T-helper 2 cell treated with Interferon-gamma antibody and Interleukin-4, amounts not matched to agents 5 μg/mL and 100 μg/mL, for 36 hours (primary cell): ENCODE results near the gene CDK3.

Experiments
- DNase-seq: peaks from one replicate; pipeline ENCODE4 v3.0.0; 2021; ENCODE audit warnings: low spot score
- H3K27ac Mint-ChIP-seq: one replicate; pipeline ENCODE4 v1.8.0; 2021; ENCODE audit warnings: mild to moderate bottlenecking, mixed read lengths
- H3K27me3 Mint-ChIP-seq: one replicate; pipeline ENCODE4 v1.8.0; 2021; ENCODE audit warnings: low read depth, mixed read lengths
- H3K36me3 Mint-ChIP-seq: one replicate; pipeline ENCODE4 v1.8.0; 2021; ENCODE audit warnings: low read depth, mixed read lengths
- H3K4me1 Mint-ChIP-seq: one replicate; pipeline ENCODE4 v1.8.0; 2021; ENCODE audit warnings: low read depth, mixed read lengths
- H3K4me3 Mint-ChIP-seq: one replicate; pipeline ENCODE4 v1.8.0; 2022; ENCODE audit warnings: mild to moderate bottlenecking, moderate library complexity, mixed read lengths
- H3K9me3 Mint-ChIP-seq: one replicate; pipeline ENCODE4 v1.8.0; 2021; ENCODE audit warnings: mixed read lengths

CDK3 gene

DNA sequence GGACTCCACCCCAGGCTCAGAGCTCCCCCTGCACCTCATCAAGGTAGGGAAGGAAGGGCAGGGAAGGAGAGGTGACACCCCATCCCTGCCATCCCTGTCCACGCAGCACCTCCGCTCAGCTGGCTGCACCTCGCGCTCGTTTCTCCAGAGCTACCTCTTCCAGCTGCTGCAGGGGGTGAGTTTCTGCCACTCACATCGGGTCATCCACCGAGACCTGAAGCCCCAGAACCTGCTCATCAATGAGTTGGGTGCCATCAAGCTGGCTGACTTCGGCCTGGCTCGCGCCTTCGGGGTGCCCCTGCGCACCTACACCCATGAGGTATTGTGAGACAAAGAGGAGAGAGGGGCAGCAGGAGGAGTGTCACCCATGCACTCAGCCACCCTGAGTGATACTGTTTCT, 1.4 kb downstream of the CDK3 start:
- Mint-ChIP-seq H3K27ac (no peak overlapping the region), H3K9me3 (no peaks in the 10 kb centered on the region), H3K36me3 (peaks cover 11% of the 10 kb centered on the region), H3K4me1 (peaks cover 15% of the 10 kb centered on the region), H3K27me3 (no peaks in the 10 kb centered on the region), H3K4me3 (no peak overlapping the region)
- no peak for DNase-seq

GRCh38 chr17:76003915-76004314, 3.3 kb downstream of the CDK3 start:
- Mint-ChIP-seq H3K27me3 (no peaks in the 10 kb centered on the region), H3K36me3 (peaks cover 11% of the 10 kb centered on the region), H3K4me1 (peaks cover 8% of the 10 kb centered on the region), H3K4me3 (no peak overlapping the region), H3K27ac (no peak overlapping the region), H3K9me3 (no peaks in the 10 kb centered on the region)
- no peak for DNase-seq

GRCh38 chr17:76004750-76005262, 4.2 kb downstream of the CDK3 start:
- Mint-ChIP-seq H3K27me3 (no peaks in the 10 kb centered on the region), H3K4me1 (peaks cover 8% of the 10 kb centered on the region), H3K4me3 (no peak overlapping the region), H3K27ac (no peak overlapping the region), H3K36me3 (peaks cover 11% of the 10 kb centered on the region), H3K9me3 (no peaks in the 10 kb centered on the region)
- no peak for DNase-seq

DNA sequence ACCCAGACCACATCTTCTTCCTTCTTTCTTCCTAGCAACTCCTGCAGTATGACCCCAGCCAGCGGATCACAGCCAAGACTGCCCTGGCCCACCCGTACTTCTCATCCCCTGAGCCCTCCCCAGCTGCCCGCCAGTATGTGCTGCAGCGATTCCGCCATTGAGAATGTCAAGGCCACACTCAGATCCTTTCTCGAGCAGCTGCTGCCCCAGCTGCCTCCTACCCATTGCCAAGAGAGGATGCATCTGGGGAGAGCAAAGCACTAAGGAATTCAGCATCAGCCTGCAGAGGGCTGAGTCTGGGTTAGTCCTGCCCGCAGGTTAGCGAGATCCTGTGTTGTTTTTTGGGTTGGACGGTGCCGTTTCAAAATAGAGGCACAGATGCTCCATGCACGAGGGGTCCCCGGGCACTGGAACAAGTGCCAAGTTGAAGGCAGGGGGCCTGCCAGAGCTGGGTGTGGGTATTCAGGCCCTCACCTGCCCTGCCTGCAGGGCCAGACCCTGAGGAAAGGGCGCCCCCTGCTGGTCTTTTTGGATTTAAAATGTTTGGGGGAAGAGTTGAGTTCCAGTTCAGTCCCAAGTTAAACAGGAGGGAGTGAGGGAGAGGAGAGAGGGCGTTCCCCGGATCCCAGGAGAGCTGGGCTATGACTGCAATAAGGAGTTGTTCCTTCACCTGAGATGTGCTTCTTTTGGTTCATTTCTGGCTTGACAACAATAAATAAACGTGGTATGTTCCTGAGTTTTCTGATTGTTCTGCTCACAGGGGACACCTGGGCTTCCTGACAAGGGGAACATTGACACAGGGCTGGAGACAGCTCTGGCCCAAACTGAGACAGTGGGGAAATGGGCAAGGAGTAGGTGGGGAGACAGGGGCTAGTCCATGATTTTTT, 4.9 kb downstream of the CDK3 start:
- Mint-ChIP-seq H3K9me3 (no peaks in the 10 kb centered on the region), H3K27me3 (no peaks in the 10 kb centered on the region), H3K4me1 (peaks cover 8% of the 10 kb centered on the region), H3K27ac (peak overlapping the region; percentile 9), H3K4me3 (no peak overlapping the region), H3K36me3 (peaks cover 11% of the 10 kb centered on the region)
- peak; percentile 68 for DNase-seq

DNA sequence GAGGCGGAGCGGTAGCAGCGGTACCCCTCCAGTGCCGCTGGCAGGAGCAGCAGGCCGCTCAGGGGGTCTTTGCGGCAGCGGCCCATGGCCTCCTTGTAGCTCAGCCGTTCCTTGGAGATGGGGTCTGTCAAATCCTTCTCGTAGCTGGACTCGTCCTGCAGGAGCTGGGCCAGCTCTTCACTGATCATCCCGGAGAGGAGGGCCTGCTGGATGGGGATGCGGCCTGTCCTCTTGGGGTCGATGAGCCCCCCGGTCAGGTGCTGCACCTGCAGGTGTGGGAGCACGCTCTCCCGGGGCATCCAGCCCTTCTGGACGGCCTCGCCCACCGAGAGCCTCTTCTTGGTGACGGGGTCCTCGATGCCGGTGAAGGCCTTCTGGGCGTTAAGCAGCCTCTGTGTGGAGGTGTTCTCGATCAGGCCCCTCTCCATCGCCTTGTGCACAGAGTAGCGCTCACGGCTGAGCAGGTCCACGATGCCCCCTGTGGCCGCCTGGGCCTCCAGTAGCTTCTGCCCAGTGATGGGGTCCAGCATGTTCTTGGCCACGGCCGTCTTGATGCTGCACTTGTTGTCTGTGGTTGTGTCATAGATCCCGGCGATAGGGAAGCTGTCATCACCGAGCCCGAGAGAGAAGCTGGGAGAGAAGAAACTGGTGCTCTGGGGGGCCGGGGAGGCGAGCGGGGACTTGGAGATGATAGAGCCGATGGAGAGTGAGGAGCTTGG, 6.6 kb downstream of the CDK3 start:
- no peaks in the 10 kb centered on the region for H3K9me3 Mint-ChIP-seq
- peaks cover 11% of the 10 kb centered on the region for H3K36me3 Mint-ChIP-seq
- H3K4me3 Mint-ChIP-seq, result no peak overlapping the region
- DNase-seq, result no peak
- peaks cover 8% of the 10 kb centered on the region for H3K4me1 Mint-ChIP-seq
- no peaks in the 10 kb centered on the region for H3K27me3 Mint-ChIP-seq
- H3K27ac Mint-ChIP-seq, result no peak overlapping the region

DNA sequence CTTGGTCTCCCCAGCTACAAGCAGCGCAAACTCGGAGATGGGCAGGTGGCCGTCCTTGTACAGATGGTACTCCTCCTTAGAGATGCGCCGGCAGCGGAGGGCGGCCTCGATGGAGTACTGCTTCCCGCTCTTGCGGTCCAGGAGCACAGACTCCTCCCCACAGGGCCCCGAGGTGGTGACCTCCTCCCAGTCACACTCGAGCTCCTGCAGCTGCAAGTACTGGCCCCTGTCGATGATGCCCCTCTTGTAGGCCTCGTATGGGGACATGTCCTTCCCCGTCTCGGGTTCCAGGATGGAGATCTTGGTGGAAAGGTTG, 7.2 kb downstream of the CDK3 start:
- Mint-ChIP-seq H3K36me3 (peaks cover 11% of the 10 kb centered on the region), H3K4me3 (no peak overlapping the region), H3K9me3 (no peaks in the 10 kb centered on the region), H3K27me3 (no peaks in the 10 kb centered on the region), H3K27ac (no peak overlapping the region), H3K4me1 (peaks cover 8% of the 10 kb centered on the region)
- no peak for DNase-seq

- Mint-ChIP-seq H3K27ac (no peak overlapping the region), H3K36me3 (peaks cover 11% of the 10 kb centered on the region), H3K4me3 (no peak overlapping the region), H3K27me3 (no peaks in the 10 kb centered on the region), H3K4me1 (peaks cover 8% of the 10 kb centered on the region), H3K9me3 (no peaks in the 10 kb centered on the region)
- no peak for DNase-seq
These were observed 7.6 kb downstream of the CDK3 start for GRCh38 chr17:76008208-76008607.

DNA sequence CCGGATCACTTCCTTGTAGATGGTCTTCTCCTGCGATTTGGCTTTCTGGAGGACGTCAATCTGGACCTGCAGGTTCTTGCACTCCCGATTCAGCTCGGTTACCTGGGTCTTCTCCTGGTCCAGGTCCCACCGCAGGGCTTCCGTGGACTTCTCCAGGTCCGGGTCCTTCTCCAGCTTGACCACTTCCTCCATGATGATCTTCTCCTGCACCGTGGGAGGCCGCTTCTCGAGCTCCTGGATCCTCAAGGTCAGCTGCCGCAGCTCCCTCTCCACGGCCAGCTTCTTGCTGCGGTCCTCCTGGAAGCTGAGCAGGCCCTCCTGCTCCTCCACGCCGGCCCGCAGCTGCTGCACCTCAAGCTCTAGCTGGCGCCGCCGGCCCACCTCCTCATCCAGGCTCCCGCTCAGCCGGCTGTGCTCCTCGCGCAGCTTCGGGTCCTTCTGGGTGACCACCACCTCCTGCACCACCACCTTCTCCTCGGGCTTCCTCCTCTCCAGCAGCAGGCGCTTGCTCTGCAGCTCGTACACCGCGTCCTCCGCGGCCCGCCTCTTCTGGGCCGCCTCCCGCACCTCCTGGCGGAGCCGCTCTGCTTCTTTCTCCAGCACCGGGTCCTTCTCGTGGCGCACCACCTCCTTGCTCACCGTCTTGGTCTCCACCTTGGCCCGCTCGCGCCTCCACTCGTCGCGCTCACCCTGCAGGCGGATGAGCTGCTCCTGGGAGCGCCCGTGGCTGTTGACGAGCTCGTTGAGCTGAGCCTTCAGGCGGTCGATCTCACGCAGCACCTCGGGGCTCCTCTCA, 8.2 kb downstream of the CDK3 start:
- H3K27me3 Mint-ChIP-seq, result no peaks in the 10 kb centered on the region
- no peak overlapping the region for H3K4me3 Mint-ChIP-seq
- no peaks in the 10 kb centered on the region for H3K9me3 Mint-ChIP-seq
- peaks cover 7% of the 10 kb centered on the region for H3K36me3 Mint-ChIP-seq
- no peak for DNase-seq
- H3K4me1 Mint-ChIP-seq, result peaks cover 8% of the 10 kb centered on the region
- no peak overlapping the region for H3K27ac Mint-ChIP-seq

DNA sequence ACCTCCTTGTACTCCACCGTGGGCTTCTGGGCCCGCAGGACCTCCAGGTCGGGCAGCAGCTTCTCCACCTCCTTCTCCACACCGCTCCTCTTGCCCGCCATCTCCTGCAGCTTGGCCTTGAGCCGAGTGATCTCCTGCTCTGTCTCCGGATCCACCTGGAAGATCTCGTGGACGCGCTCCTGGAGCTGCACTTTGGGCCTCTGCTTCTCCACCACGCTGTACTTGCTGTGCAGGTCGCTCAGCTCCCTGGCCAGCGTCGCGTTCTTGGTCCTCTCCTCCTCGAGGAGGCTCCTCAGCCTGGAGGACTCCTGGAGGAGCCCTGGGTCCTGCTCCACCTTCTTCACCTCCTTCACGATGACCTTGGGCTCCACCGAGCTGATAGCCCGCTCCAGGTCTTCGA, 8.8 kb downstream of the CDK3 start:
- Mint-ChIP-seq H3K36me3 (peaks cover 7% of the 10 kb centered on the region), H3K9me3 (no peaks in the 10 kb centered on the region), H3K27me3 (no peaks in the 10 kb centered on the region), H3K4me3 (no peak overlapping the region), H3K27ac (no peak overlapping the region), H3K4me1 (peaks cover 13% of the 10 kb centered on the region)
- no peak for DNase-seq

- no peak for DNase-seq
- peaks cover 7% of the 10 kb centered on the region for H3K36me3 Mint-ChIP-seq
- no peaks in the 10 kb centered on the region for H3K27me3 Mint-ChIP-seq
- peaks cover 13% of the 10 kb centered on the region for H3K4me1 Mint-ChIP-seq
- H3K4me3 Mint-ChIP-seq, result no peak overlapping the region
- no peak overlapping the region for H3K27ac Mint-ChIP-seq
- H3K9me3 Mint-ChIP-seq, result no peaks in the 10 kb centered on the region
These were observed 9.5 kb downstream of the CDK3 start for GRCh38 chr17:76009969-76010661.

- DNase-seq, result no peak
- no peak overlapping the region for H3K27ac Mint-ChIP-seq
- no peaks in the 10 kb centered on the region for H3K9me3 Mint-ChIP-seq
- H3K36me3 Mint-ChIP-seq, result no peaks in the 10 kb centered on the region
- H3K4me3 Mint-ChIP-seq, result no peak overlapping the region
- H3K27me3 Mint-ChIP-seq, result no peaks in the 10 kb centered on the region
- peaks cover 5% of the 10 kb centered on the region for H3K4me1 Mint-ChIP-seq
These were observed 11.3 kb downstream of the CDK3 start for GRCh38 chr17:76011951-76012350.

DNA sequence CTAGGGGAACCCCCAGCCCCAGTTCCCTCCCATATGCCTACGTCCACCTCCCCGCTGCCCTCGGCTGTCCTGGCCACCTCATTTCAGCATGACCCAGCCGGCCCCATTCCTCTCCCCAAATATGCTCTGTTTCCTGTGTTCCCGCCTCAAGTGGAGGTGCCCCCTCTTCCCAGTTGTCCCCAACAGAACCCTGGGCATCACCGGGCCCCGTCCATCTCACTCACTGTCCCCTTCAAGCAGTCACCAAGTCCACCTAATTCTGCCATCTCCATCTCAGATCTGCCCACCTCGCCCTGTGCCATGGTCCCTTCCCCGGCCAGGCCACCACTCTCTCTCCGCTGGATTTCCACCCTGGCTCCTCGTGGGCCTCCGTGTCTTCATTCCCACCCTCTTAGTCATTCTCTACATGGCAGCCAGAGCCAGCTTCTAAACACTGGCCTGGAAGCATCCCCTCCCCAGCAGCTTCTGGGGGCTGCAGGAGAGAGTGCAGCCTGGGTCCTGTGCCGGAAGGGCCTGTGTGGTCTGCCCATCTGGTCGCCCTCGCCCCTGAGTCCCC, 12.8 kb downstream of the CDK3 start:
- Mint-ChIP-seq H3K4me1 (peaks cover 5% of the 10 kb centered on the region), H3K4me3 (no peak overlapping the region), H3K36me3 (no peaks in the 10 kb centered on the region), H3K27ac (no peak overlapping the region), H3K9me3 (no peaks in the 10 kb centered on the region), H3K27me3 (no peaks in the 10 kb centered on the region)
- no peak for DNase-seq
